Neural progenitor cell (in vitro differentiated cells): Measurements from ENCODE around the gene IL17B. TPM values are rescaled to one million over a fixed set of nuclear protein-coding genes. Genes with fewer than 3 reads are reported as not detected.

Experiments
- DNase-seq: peaks from one replicate; pipeline ENCODE4 v3.0.0-alpha.2; 2016; ENCODE audit warnings: low spot score
- H2AFZ ChIP-seq: fragments of 200-600 bp; sonication (generic); replicated peaks from 2 replicates; pipeline ENCODE4 v1.6.1; 2016; ENCODE audit warnings: antibody characterized with exemption
- H3F3A ChIP-seq: fragments of 200-600 bp; sonication (generic); 2 replicates; pipeline ENCODE4 v1.6.1; 2016; ENCODE audit warnings: antibody characterized with exemption, low read depth
- H3K27ac ChIP-seq: fragments of 200-600 bp; sonication (generic); 2 replicates; pipeline ENCODE4 v1.5.1; 2016; ENCODE audit warnings: mild to moderate bottlenecking
- H3K27me3 ChIP-seq: fragments of 200-600 bp; sonication (generic); 2 replicates; pipeline ENCODE4 v1.6.1; 2016; ENCODE audit warnings: mild to moderate bottlenecking, moderate library complexity
- H3K36me3 ChIP-seq: fragments of 200-600 bp; sonication (generic); 2 replicates; pipeline ENCODE4 v1.5.1; 2016
- H3K4me1 ChIP-seq: fragments of 200-600 bp; sonication (generic); 2 replicates; pipeline ENCODE4 v1.6.1; 2016; ENCODE audit warnings: mixed run types
- H3K4me2 ChIP-seq: fragments of 200-600 bp; sonication (generic); 2 replicates; pipeline ENCODE4 v1.6.1; 2016
- H3K4me3 ChIP-seq: fragments of 200-600 bp; sonication (generic); 2 replicates; pipeline ENCODE4 v1.5.1; 2016
- H3K79me2 ChIP-seq: fragments of 200-600 bp; sonication (generic); 2 replicates; pipeline ENCODE4 v1.6.1; 2016; ENCODE audit warnings: low read depth
- H3K9ac ChIP-seq: fragments of 200-600 bp; sonication (generic); 2 replicates; pipeline ENCODE4 v1.6.1; 2016
- H3K9me3 ChIP-seq: fragments of 200-600 bp; sonication (generic); 2 replicates; pipeline ENCODE4 v1.5.1; 2016; ENCODE audit warnings: low read depth
- H4K20me1 ChIP-seq: fragments of 200-600 bp; sonication (generic); 2 replicates; pipeline ENCODE4 v1.6.1; 2016; ENCODE audit warnings: low read depth
- H3K27ac Mint-ChIP-seq: 3 replicates; pipeline ENCODE4 v1.8.0; 2021; ENCODE audit warnings: mixed read lengths
- H3K27me3 Mint-ChIP-seq: 2 replicates; pipeline ENCODE4 v1.8.0; 2022; ENCODE audit warnings: low read depth, mild to moderate bottlenecking, inconsistent platforms, moderate library complexity, mixed read lengths; ENCODE audit not compliant: insufficient read depth
- H3K36me3 Mint-ChIP-seq: 3 replicates; pipeline ENCODE4 v1.8.0; 2021; ENCODE audit warnings: mixed read lengths
- H3K4me1 Mint-ChIP-seq: 3 replicates; pipeline ENCODE4 v1.8.0; 2021; ENCODE audit warnings: mixed read lengths
- H3K4me3 Mint-ChIP-seq: 3 replicates; pipeline ENCODE4 v1.8.0; 2021; ENCODE audit warnings: mild to moderate bottlenecking, moderate library complexity, mixed read lengths
- H3K9me3 Mint-ChIP-seq: 3 replicates; pipeline ENCODE4 v1.8.0; 2020; ENCODE audit warnings: mixed read lengths
- CTCF ChIP-seq: fragments of 200-600 bp; sonication (generic); IDR thresholded peaks from 2 replicates; pipeline ENCODE4 v1.5.1; 2017; ENCODE audit warnings: antibody characterized with exemption, mild to moderate bottlenecking
- EZH2 ChIP-seq: fragments of 200-600 bp; sonication (generic); IDR thresholded peaks from 2 replicates; pipeline ENCODE4 v1.6.1; 2017; ENCODE audit warnings: antibody characterized with exemption, mild to moderate bottlenecking, moderate library complexity
- EZH2phosphoT487 ChIP-seq: fragments of 200-600 bp; sonication (generic); IDR thresholded peaks from 2 replicates; pipeline ENCODE4 v1.6.1; 2017; ENCODE audit warnings: antibody characterized with exemption
- microRNA counts: library from miRNA; unstranded; fragments of <30 nt; microRNA quantifications from one replicate; lab custom pipeline; 2016
- total RNA-seq: library from RNA; depleted of rRNA; stranded (reverse); fragments of >200 nt; gene quantifications from 2 replicates; pipeline ENCODE4 v1.2.3, GENCODE V29; 2015; ENCODE audit warnings: low replicate concordance

IL17B gene
- total RNA-seq, 1 donor from 2014 or later, result not detected

- no peaks in the 10 kb centered on the region for H3K27me3 ChIP-seq
- Mint-ChIP-seq H3K27ac (no peak overlapping the region), H3K9me3 (no peaks in the 10 kb centered on the region), H3K27me3 (peaks cover 4% of the 10 kb centered on the region), H3K4me3 (no peak overlapping the region), H3K4me1 (peaks cover 8% of the 10 kb centered on the region), H3K36me3 (no peaks in the 10 kb centered on the region)
- no peaks in the 10 kb centered on the region for H3K9me3 ChIP-seq
- H4K20me1 ChIP-seq, result no peaks in the 10 kb centered on the region
- H3F3A ChIP-seq, result no peaks in the 10 kb centered on the region
- no peaks in the 10 kb centered on the region for H3K4me1 ChIP-seq
- no peaks in the 10 kb centered on the region for H3K79me2 ChIP-seq
- H3K4me3 ChIP-seq, result no peak overlapping the region
- no peak for DNase-seq
- no peak overlapping the region for H3K27ac ChIP-seq
- H3K4me2 ChIP-seq, result no peak overlapping the region
- TF ChIP-seq CTCF (no peak), EZH2phosphoT487 (no peak), EZH2 (no peak)
- no peak overlapping the region for H3K9ac ChIP-seq
- no peaks in the 10 kb centered on the region for H3K36me3 ChIP-seq
- no peak overlapping the region for H2AFZ ChIP-seq
Observed at GRCh38 chr5:149325166-149325735, 53.8 kb downstream of the IL17B start.

- Histone ChIP-seq H4K20me1 (no peaks in the 10 kb centered on the region), H3K9me3 (no peaks in the 10 kb centered on the region), H3K79me2 (no peaks in the 10 kb centered on the region), H3K4me1 (no peaks in the 10 kb centered on the region), H3F3A (no peaks in the 10 kb centered on the region), H3K9ac (no peak overlapping the region), H3K36me3 (no peaks in the 10 kb centered on the region), H3K4me3 (no peak overlapping the region), H3K4me2 (no peak overlapping the region), H3K27me3 (no peaks in the 10 kb centered on the region), H2AFZ (no peak overlapping the region), H3K27ac (no peak overlapping the region)
- H3K27ac Mint-ChIP-seq, result no peak overlapping the region
- H3K36me3 Mint-ChIP-seq, result no peaks in the 10 kb centered on the region
- peaks cover 8% of the 10 kb centered on the region for H3K4me1 Mint-ChIP-seq
- no peak for DNase-seq
- TF ChIP-seq EZH2, result no peak
- TF ChIP-seq EZH2phosphoT487, result no peak
- no peak for TF ChIP-seq CTCF
- peaks cover 4% of the 10 kb centered on the region for H3K27me3 Mint-ChIP-seq
- no peak overlapping the region for H3K4me3 Mint-ChIP-seq
- H3K9me3 Mint-ChIP-seq, result no peaks in the 10 kb centered on the region
Observed at GRCh38 chr5:149324641-149325040, 54.5 kb downstream of the IL17B start.

MicroRNAs encoded within 50 kb of the gene (microRNA counts, 767-probe panel; counts per million panel counts)
- microRNA hsa-miR-143-3p (lab: Ali Mortazavi, UCI), result 460 counts per million, percentile 90 among the panel's probes with 10 or more counts

Other genes with a start within 250 kb of the IL17B start
- gene ABLIM3, start 237.8 kb downstream of the IL17B start, total RNA-seq, result not detected in 2 replicates
- gene AFAP1L1, start 107.4 kb downstream of the IL17B start, total RNA-seq, result 0.34 and 0.36 TPM in 2 replicates
- gene GRPEL2, start 33.8 kb downstream of the IL17B start, total RNA-seq, result 27.0 and 42.5 TPM in 2 replicates
- gene PCYOX1L, start 21.2 kb downstream of the IL17B start, total RNA-seq, result 16.4 and 28.3 TPM in 2 replicates
- gene CSNK1A1, start 172.1 kb upstream of the IL17B start, total RNA-seq, result 271 and 335 TPM in 2 replicates
- 0.99 and 1.7 TPM in 2 replicates for gene ARHGEF37, start 202.2 kb upstream of the IL17B start, total RNA-seq